B cell (primary cell): ENCODE results near the gene ABHD16A.

ENCODE experiments used
- EZH2 ChIP-seq: IDR thresholded peaks from 2 replicates; pipeline ENCODE4 v1.6.1; 2012; ENCODE audit warnings: borderline replicate concordance, low read depth, mild to moderate bottlenecking, moderate library complexity, low read length; ENCODE audit not compliant: insufficient read depth, poor library complexity, severe bottlenecking
- TF ChIP-seq, protein P1 (sequence below): fragments of 200-600 bp; IDR thresholded peaks from one replicate; pipeline ENCODE4 v1.8.0; 2022; ENCODE audit warnings: antibody characterized with exemption, mild to moderate bottlenecking

DNA sequence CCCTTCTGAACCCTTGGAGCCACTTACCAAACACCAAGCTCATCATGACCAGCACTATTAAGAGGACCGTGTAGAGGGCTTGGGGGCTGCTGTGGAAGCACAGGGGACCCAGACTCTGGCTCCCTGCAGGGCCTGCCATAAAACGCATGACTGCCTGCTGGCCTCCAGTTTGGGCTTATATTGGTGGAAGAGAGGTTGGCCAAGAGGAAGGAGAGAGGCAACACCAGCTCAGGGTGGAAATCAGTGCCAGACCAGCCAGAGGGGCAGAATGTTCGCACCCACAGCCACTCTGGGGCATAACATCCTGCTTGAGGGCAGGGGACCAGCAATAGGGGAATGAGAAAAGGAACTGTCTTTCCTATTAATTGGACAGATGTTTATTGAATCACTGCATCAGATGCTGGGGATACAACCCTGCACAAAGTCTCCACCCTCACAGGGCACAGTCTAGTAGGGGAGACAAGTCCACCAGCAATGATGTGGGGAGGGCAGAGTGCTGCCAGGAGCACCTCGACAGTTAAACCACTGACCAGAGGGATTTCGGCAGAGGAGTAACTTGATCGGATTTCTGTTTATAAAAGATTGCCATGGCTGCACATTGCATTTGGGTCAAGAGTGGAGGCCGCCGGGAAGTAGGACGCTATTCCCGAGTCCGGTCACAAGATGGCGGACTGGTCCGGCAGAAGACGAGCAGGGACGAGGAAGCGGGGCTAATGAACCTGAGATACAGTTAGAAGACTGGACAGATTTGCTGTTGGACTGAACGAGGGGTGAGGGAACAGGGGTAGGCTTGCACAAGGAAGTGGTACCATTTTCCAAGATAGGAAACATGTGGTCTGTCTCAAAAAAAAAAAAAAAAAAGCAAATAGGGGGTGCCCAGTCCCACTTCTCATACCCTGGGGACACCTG lies 22.6 kb downstream of the ABHD16A start, which contains the start of gene LY6G5C:
- TF ChIP-seq, protein P1, sequence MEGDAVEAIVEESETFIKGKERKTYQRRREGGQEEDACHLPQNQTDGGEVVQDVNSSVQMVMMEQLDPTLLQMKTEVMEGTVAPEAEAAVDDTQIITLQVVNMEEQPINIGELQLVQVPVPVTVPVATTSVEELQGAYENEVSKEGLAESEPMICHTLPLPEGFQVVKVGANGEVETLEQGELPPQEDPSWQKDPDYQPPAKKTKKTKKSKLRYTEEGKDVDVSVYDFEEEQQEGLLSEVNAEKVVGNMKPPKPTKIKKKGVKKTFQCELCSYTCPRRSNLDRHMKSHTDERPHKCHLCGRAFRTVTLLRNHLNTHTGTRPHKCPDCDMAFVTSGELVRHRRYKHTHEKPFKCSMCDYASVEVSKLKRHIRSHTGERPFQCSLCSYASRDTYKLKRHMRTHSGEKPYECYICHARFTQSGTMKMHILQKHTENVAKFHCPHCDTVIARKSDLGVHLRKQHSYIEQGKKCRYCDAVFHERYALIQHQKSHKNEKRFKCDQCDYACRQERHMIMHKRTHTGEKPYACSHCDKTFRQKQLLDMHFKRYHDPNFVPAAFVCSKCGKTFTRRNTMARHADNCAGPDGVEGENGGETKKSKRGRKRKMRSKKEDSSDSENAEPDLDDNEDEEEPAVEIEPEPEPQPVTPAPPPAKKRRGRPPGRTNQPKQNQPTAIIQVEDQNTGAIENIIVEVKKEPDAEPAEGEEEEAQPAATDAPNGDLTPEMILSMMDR, result peak; percentile 55
- TF ChIP-seq EZH2, result no peak
